Liver (tissue), 9 donors: ENCODE measurements around the gene FOSL2. TPM values are rescaled to one million over a fixed set of nuclear protein-coding genes. Genes with fewer than 3 reads are reported as not detected.

Experiments
- DNase-seq: peaks from one replicate; pipeline ENCODE4 v3.0.0-alpha.2; 2017; ENCODE audit warnings: low spot score
- H3K27ac ChIP-seq, 2 donors: one replicate each; pipeline ENCODE4 v1.7.0; 2013; ENCODE audit warnings: inconsistent platforms in 2 of 2, low read length in 2 of 2, control low read depth in 1 of 2, low read depth in 1 of 2, mild to moderate bottlenecking in 1 of 2
- H3K27me3 ChIP-seq, 4 donors: one replicate each; pipeline versions ENCODE4 v1.6.1 to v1.7.0; 2013; ENCODE audit warnings: low read length in 3 of 4, inconsistent platforms in 1 of 4, mild to moderate bottlenecking in 1 of 4, moderate library complexity in 1 of 4; ENCODE audit not compliant: control insufficient read depth in 4 of 4, insufficient read depth in 4 of 4
- H3K36me3 ChIP-seq, 4 donors: one replicate each; pipeline versions ENCODE4 v1.6.1 to v1.7.0; 2013; ENCODE audit warnings: low read length in 3 of 4, mild to moderate bottlenecking in 3 of 4, low read depth in 1 of 4, moderate library complexity in 1 of 4; ENCODE audit not compliant: control insufficient read depth in 4 of 4, insufficient read depth in 3 of 4
- H3K4me1 ChIP-seq, 4 donors: one replicate each; pipeline versions ENCODE4 v1.6.1 to v1.7.0; 2013; ENCODE audit warnings: low read length in 3 of 4, mild to moderate bottlenecking in 3 of 4, moderate library complexity in 1 of 4; ENCODE audit not compliant: control insufficient read depth in 4 of 4, insufficient read depth in 4 of 4
- H3K4me3 ChIP-seq, 3 donors: one replicate each; pipeline versions ENCODE4 v1.6.1 to v1.7.0; 2013; ENCODE audit warnings: low read length in 3 of 3, control low read depth in 1 of 3, low read depth in 1 of 3, mild to moderate bottlenecking in 1 of 3
- H3K9ac ChIP-seq, 2 donors: one replicate each; pipeline ENCODE4 v1.7.0; 2013; ENCODE audit warnings: low read length in 2 of 2, mild to moderate bottlenecking in 2 of 2, moderate library complexity in 2 of 2, control low read depth in 1 of 2, low read depth in 1 of 2
- H3K9me3 ChIP-seq, 4 donors: one replicate each; pipeline versions ENCODE4 v1.6.1 to v1.7.0; 2013; ENCODE audit warnings: low read length in 3 of 4; ENCODE audit not compliant: control insufficient read depth in 4 of 4
- FOXA1 ChIP-seq: IDR thresholded peaks from 2 replicates; pipeline ENCODE4 v1.6.1; 2016; ENCODE audit warnings: antibody characterized with exemption
- FOXA2 ChIP-seq: IDR thresholded peaks from 2 replicates; pipeline ENCODE4 v1.6.1; 2016; ENCODE audit warnings: antibody characterized with exemption
- GABPA ChIP-seq, 2 donors: IDR thresholded peaks in 1 of 2; conservative IDR thresholded peaks in 1 of 2; 2 replicates each; pipeline ENCODE4 v1.6.1; 2016; ENCODE audit warnings: antibody characterized with exemption in 2 of 2, mild to moderate bottlenecking in 1 of 2, moderate library complexity in 1 of 2
- HNF4A ChIP-seq, 2 donors: conservative IDR thresholded peaks; 2 replicates each; pipeline ENCODE4 v1.6.1; 2016; ENCODE audit warnings: antibody characterized with exemption in 2 of 2, mild to moderate bottlenecking in 2 of 2
- HNF4G ChIP-seq: IDR thresholded peaks from 2 replicates; pipeline ENCODE4 v1.6.1; 2016; ENCODE audit warnings: antibody characterized with exemption
- RXRA ChIP-seq, 2 donors: IDR thresholded peaks; 2 replicates each; pipeline ENCODE4 v1.6.1; 2017 to 2018; ENCODE audit warnings: antibody characterized with exemption in 2 of 2, mild to moderate bottlenecking in 1 of 2
- YY1 ChIP-seq: IDR thresholded peaks from 2 replicates; pipeline ENCODE4 v1.6.1; 2016; ENCODE audit warnings: antibody characterized with exemption, mild to moderate bottlenecking
- WGBS: extraction: QIAGEN DNeasy Blood & Tissue Kit; methylation state at CpG from one replicate; pipeline ENCODE4 v1.1.7; 2013; 5-methylcytosine and 5-hydroxymethylcytosine counted together
- polyA plus RNA-seq, 2 donors: library from polyadenylated mRNA; stranded (reverse) in 1 of 2; unstranded in 1 of 2; fragments of 200-250 nt in 1 of 2; fragments of >200 nt in 1 of 2; fragmentation: Nextera tagmentation in 1 of 2; extraction: Ambion mirVana in 1 of 2; gene quantifications; one replicate each; pipeline versions ENCODE4 v1.2.1 to v1.2.3, GENCODE V29; 2013 to 2015
- total RNA-seq, 2 donors: library from RNA; depleted of rRNA; stranded (reverse); fragments of >200 nt; gene quantifications; one replicate each; pipeline ENCODE4 v1.2.3, GENCODE V29; 2014
- TF ChIP-seq, protein P1 (sequence below): IDR thresholded peaks from 2 replicates; pipeline ENCODE4 v1.6.1; 2016; ENCODE audit warnings: antibody characterized with exemption, mild to moderate bottlenecking
- TF ChIP-seq, protein P2 (sequence below): IDR thresholded peaks from 2 replicates; pipeline ENCODE4 v1.6.1; 2016; ENCODE audit warnings: antibody characterized with exemption
- TF ChIP-seq, protein P3 (sequence below): fragments of 150-350 bp; IDR thresholded peaks from 2 replicates; pipeline ENCODE4 v1.5.1; 2017; ENCODE audit warnings: improper control_type of control experiment, low read depth, low read length; ENCODE audit not compliant: missing input control
- donor health status: healthy.
- donor health status: healthy.
- donor health status: healthy.
- donor health status: healthy.
- donor health status: healthy.

Gene FOSL2
- total and polyA plus RNA-seq, 4 donors: 1.9 to 10.7 (median 2.6) TPM

DNA sequence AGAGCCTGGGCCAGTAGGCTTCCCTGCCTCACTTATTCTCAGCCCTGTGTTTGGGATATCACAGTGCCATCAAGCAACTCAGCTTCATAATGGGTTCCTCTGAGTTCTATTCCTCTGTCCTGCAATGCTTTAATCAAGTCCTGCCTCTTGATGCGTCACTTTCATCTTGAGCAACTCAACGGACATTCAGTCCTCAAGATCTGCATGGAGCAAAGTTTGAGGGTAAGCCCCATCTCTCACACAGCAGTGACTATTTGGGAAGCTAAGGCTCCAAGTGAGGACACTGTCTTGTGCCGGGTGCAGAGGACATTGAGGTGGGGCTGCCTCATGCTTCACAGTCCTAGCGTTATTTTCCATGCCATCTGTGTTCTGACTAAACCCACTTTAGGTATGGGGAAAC lies 52.3 kb downstream of the FOSL2 start:
- TF ChIP-seq GABPA (IDR thresholded peaks at IDR 0.05 in 1 of 2, conservative IDR thresholded peaks at IDR 0.05 in 1 of 2) (no peak), HNF4A (conservative IDR thresholded peaks at IDR 0.05) (no peak), RXRA (IDR thresholded peaks at IDR 0.05) (no peak), FOXA1 (no peak), FOXA2 (no peak), YY1 (no peak)
- TF ChIP-seq, protein P1, sequence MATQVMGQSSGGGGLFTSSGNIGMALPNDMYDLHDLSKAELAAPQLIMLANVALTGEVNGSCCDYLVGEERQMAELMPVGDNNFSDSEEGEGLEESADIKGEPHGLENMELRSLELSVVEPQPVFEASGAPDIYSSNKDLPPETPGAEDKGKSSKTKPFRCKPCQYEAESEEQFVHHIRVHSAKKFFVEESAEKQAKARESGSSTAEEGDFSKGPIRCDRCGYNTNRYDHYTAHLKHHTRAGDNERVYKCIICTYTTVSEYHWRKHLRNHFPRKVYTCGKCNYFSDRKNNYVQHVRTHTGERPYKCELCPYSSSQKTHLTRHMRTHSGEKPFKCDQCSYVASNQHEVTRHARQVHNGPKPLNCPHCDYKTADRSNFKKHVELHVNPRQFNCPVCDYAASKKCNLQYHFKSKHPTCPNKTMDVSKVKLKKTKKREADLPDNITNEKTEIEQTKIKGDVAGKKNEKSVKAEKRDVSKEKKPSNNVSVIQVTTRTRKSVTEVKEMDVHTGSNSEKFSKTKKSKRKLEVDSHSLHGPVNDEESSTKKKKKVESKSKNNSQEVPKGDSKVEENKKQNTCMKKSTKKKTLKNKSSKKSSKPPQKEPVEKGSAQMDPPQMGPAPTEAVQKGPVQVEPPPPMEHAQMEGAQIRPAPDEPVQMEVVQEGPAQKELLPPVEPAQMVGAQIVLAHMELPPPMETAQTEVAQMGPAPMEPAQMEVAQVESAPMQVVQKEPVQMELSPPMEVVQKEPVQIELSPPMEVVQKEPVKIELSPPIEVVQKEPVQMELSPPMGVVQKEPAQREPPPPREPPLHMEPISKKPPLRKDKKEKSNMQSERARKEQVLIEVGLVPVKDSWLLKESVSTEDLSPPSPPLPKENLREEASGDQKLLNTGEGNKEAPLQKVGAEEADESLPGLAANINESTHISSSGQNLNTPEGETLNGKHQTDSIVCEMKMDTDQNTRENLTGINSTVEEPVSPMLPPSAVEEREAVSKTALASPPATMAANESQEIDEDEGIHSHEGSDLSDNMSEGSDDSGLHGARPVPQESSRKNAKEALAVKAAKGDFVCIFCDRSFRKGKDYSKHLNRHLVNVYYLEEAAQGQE: no peak
- 94% methylated on average over 4 of the region's 4 CpGs for WGBS
- H3K36me3 ChIP-seq: no peaks in the 10 kb centered on the region

DNA sequence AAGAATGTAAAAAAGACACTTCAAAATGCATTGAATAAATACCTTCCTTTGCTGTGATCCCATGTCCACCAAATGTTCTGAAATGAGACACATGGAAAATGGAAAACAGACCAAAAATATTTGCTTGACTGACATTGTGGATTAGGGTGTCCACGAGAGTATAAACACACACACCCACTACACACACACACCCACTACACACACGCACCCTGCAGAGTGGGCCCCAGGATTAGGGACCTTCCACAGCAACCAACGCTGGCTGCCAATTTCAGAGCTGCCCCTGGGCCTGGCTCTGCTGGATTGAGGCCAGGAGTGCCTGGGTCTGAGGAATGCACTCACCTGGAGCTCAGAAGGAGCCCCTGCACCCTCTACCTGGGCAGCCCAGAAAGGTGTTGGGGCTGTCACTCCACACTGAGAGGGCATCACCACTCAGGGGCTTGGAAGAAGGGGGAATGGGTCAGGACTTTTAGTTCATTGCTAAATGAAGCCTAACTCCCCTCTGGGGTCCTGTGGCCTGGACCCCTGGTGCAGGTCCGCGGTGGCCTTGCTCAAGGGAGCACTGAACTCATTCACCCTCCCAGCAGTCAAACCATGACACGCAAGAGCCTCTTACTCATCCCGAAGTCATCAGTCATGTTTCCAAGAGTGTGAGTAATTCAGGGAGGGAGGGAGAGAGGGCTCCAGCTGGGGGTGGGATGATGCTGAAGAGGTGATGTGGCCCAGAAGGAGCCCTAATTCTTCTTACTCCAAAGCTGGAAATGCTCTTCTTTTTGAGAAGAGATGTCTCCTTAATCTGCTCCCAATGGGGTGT lies 53.0 kb downstream of the FOSL2 start:
- Histone ChIP-seq H3K4me1 (no peaks in the 10 kb centered on the region), H3K27me3 (no peaks in the 10 kb centered on the region), H3K36me3 (no peaks in the 10 kb centered on the region), H3K27ac (no peak overlapping the region), H3K9ac (no peak overlapping the region), H3K4me3 (no peak overlapping the region), H3K9me3 (no peaks in the 10 kb centered on the region)
- no peak for DNase-seq
- TF ChIP-seq, protein P2, sequence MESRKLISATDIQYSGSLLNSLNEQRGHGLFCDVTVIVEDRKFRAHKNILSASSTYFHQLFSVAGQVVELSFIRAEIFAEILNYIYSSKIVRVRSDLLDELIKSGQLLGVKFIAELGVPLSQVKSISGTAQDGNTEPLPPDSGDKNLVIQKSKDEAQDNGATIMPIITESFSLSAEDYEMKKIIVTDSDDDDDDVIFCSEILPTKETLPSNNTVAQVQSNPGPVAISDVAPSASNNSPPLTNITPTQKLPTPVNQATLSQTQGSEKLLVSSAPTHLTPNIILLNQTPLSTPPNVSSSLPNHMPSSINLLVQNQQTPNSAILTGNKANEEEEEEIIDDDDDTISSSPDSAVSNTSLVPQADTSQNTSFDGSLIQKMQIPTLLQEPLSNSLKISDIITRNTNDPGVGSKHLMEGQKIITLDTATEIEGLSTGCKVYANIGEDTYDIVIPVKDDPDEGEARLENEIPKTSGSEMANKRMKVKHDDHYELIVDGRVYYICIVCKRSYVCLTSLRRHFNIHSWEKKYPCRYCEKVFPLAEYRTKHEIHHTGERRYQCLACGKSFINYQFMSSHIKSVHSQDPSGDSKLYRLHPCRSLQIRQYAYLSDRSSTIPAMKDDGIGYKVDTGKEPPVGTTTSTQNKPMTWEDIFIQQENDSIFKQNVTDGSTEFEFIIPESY: no peak
- TF ChIP-seq HNF4G (no peak), RXRA (IDR thresholded peaks at IDR 0.05) (no peak)
- TF ChIP-seq, protein P3, sequence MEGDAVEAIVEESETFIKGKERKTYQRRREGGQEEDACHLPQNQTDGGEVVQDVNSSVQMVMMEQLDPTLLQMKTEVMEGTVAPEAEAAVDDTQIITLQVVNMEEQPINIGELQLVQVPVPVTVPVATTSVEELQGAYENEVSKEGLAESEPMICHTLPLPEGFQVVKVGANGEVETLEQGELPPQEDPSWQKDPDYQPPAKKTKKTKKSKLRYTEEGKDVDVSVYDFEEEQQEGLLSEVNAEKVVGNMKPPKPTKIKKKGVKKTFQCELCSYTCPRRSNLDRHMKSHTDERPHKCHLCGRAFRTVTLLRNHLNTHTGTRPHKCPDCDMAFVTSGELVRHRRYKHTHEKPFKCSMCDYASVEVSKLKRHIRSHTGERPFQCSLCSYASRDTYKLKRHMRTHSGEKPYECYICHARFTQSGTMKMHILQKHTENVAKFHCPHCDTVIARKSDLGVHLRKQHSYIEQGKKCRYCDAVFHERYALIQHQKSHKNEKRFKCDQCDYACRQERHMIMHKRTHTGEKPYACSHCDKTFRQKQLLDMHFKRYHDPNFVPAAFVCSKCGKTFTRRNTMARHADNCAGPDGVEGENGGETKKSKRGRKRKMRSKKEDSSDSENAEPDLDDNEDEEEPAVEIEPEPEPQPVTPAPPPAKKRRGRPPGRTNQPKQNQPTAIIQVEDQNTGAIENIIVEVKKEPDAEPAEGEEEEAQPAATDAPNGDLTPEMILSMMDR: no peak
- TF ChIP-seq, protein P1: no peak
- WGBS: 82% methylated on average over 7 of the region's 7 CpGs

More for the DNA sequence above, 52.3 kb downstream of the FOSL2 start:
- Histone ChIP-seq H3K27me3 (no peaks in the 10 kb centered on the region), H3K27ac (no peak overlapping the region), H3K4me3 (no peak overlapping the region), H3K9me3 (no peaks in the 10 kb centered on the region), H3K4me1 (no peaks in the 10 kb centered on the region), H3K9ac (no peak overlapping the region)
- DNase-seq: no peak
